OCI-LY7 (cell line): Measurements from ENCODE around the gene GALNT14.

ENCODE experiments used
- EZH2phosphoT487 ChIP-seq: fragments of 200-600 bp; sonication (generic); IDR thresholded peaks from 2 replicates; pipeline ENCODE4 v1.6.1; 2018; ENCODE audit warnings: low read depth, borderline replicate concordance, mild to moderate bottlenecking, mixed run types, antibody characterized with exemption, low read length, moderate library complexity, mixed read lengths
- TF ChIP-seq, protein P1 (sequence below): fragments of 200-600 bp; sonication (generic); conservative IDR thresholded peaks from 2 replicates; pipeline ENCODE4 v1.5.1; 2014; ENCODE audit warnings: mild to moderate bottlenecking, antibody characterized with exemption, low read length, moderate library complexity, mixed read lengths

- TF ChIP-seq EZH2phosphoT487, result no peak
- TF ChIP-seq, protein P1, sequence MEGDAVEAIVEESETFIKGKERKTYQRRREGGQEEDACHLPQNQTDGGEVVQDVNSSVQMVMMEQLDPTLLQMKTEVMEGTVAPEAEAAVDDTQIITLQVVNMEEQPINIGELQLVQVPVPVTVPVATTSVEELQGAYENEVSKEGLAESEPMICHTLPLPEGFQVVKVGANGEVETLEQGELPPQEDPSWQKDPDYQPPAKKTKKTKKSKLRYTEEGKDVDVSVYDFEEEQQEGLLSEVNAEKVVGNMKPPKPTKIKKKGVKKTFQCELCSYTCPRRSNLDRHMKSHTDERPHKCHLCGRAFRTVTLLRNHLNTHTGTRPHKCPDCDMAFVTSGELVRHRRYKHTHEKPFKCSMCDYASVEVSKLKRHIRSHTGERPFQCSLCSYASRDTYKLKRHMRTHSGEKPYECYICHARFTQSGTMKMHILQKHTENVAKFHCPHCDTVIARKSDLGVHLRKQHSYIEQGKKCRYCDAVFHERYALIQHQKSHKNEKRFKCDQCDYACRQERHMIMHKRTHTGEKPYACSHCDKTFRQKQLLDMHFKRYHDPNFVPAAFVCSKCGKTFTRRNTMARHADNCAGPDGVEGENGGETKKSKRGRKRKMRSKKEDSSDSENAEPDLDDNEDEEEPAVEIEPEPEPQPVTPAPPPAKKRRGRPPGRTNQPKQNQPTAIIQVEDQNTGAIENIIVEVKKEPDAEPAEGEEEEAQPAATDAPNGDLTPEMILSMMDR, result no peak
These were observed 163.1 kb downstream of the GALNT14 start for GRCh38 chr2:30975156-30975555.
